Loucy (cell line): ENCODE results near the gene DCLK2.
"Not testable (repeated sequence)": the region's sequence is repeated elsewhere in the genome, so short reads cannot be mapped to it uniquely, and the experiment has no call there.

ENCODE experiments used
- H2AFZ ChIP-seq: fragments of 200-600 bp; sonication (generic); 2 replicates; pipeline ENCODE4 v1.6.0; 2016; ENCODE audit warnings: antibody characterized with exemption, mild to moderate bottlenecking, low read length, moderate library complexity
- H3F3A ChIP-seq: fragments of 200-600 bp; 2 replicates; pipeline ENCODE4 v1.6.0; 2016; ENCODE audit warnings: antibody characterized with exemption, low read depth, mild to moderate bottlenecking
- H3K27me3 ChIP-seq: fragments of 200-600 bp; sonication (generic); 2 replicates; pipeline ENCODE4 v1.6.1; 2014; ENCODE audit warnings: low read length, mild to moderate bottlenecking; ENCODE audit not compliant: insufficient read depth, poor library complexity, severe bottlenecking
- H3K36me3 ChIP-seq: fragments of 200-600 bp; sonication (generic); 2 replicates; pipeline ENCODE4 v1.6.1; 2016; ENCODE audit warnings: low read length; ENCODE audit not compliant: insufficient read depth
- H3K4me1 ChIP-seq: fragments of 200-600 bp; sonication (generic); 2 replicates; pipeline ENCODE4 v1.5.1; 2014; ENCODE audit warnings: low read length, mild to moderate bottlenecking; ENCODE audit not compliant: insufficient read depth, poor library complexity, severe bottlenecking
- H3K4me2 ChIP-seq: fragments of 200-600 bp; sonication (generic); 2 replicates; pipeline ENCODE4 v1.6.0; 2014; ENCODE audit warnings: antibody characterized with exemption, low read length, low read depth, mild to moderate bottlenecking; ENCODE audit not compliant: poor library complexity, severe bottlenecking
- H3K4me3 ChIP-seq: fragments of 200-600 bp; sonication (generic); 2 replicates; pipeline ENCODE4 v1.5.1; 2014; ENCODE audit warnings: low read length, mild to moderate bottlenecking, mixed read lengths; ENCODE audit not compliant: poor library complexity, severe bottlenecking
- H3K79me2 ChIP-seq: fragments of 200-600 bp; sonication (generic); 2 replicates; pipeline ENCODE4 v1.6.1; 2014; ENCODE audit warnings: low read length; ENCODE audit not compliant: insufficient read depth
- H3K9ac ChIP-seq: fragments of 200-600 bp; sonication (generic); 2 replicates; pipeline ENCODE4 v1.6.0; 2014; ENCODE audit warnings: mild to moderate bottlenecking, low read depth, low read length, moderate library complexity; ENCODE audit not compliant: poor library complexity, severe bottlenecking
- H3K9me2 ChIP-seq: fragments of 200-600 bp; sonication (generic); replicated peaks from 2 replicates; pipeline ENCODE4 v1.6.1; 2016; ENCODE audit warnings: low read depth, low read length, mixed read lengths
- H3K9me3 ChIP-seq: fragments of 200-600 bp; sonication (generic); 2 replicates; pipeline ENCODE4 v1.6.1; 2014; ENCODE audit warnings: mild to moderate bottlenecking, antibody characterized with exemption, low read length, low read depth; ENCODE audit not compliant: insufficient read depth
- H4K20me1 ChIP-seq: fragments of 200-600 bp; sonication (generic); 2 replicates; pipeline ENCODE4 v1.6.0; 2014; ENCODE audit warnings: antibody characterized with exemption, low read length, mild to moderate bottlenecking; ENCODE audit not compliant: insufficient read depth, poor library complexity, severe bottlenecking
- CTCF ChIP-seq: fragments of 200-600 bp; sonication (generic); conservative IDR thresholded peaks from 2 replicates; pipeline ENCODE4 v1.5.1; 2014; ENCODE audit warnings: mild to moderate bottlenecking, antibody characterized with exemption, low read length
- EZH2phosphoT487 ChIP-seq: fragments of 200-600 bp; IDR thresholded peaks from 2 replicates; pipeline ENCODE4 v1.6.1; 2018; ENCODE audit warnings: antibody characterized with exemption, mild to moderate bottlenecking, moderate library complexity, borderline replicate concordance

The DCLK2 gene

GRCh38 chr4:150192986-150193385 lies 114.7 kb downstream of the DCLK2 start:
- no peaks in the 10 kb centered on the region for H3F3A ChIP-seq

GRCh38 chr4:150197256-150197655 lies 119.0 kb downstream of the DCLK2 start:
- not testable (repeated sequence) for H3K9me3 ChIP-seq, H3K9ac ChIP-seq, H3F3A ChIP-seq, H3K27me3 ChIP-seq, H3K4me3 ChIP-seq, H3K79me2 ChIP-seq, H3K4me2 ChIP-seq, H3K4me1 ChIP-seq, H4K20me1 ChIP-seq, H2AFZ ChIP-seq, H3K36me3 ChIP-seq, H3K9me2 ChIP-seq

More at GRCh38 chr4:150192986-150193385, 114.7 kb downstream of the DCLK2 start:
- no peaks in the 10 kb centered on the region for H3K79me2 ChIP-seq
- no peak overlapping the region for H3K4me2 ChIP-seq
- H2AFZ ChIP-seq, result no peak overlapping the region
- H4K20me1 ChIP-seq, result no peaks in the 10 kb centered on the region
- H3K9me3 ChIP-seq, result no peaks in the 10 kb centered on the region
- TF ChIP-seq EZH2phosphoT487 (no peak), CTCF (no peak)
- H3K36me3 ChIP-seq, result no peaks in the 10 kb centered on the region
- no peaks in the 10 kb centered on the region for H3K27me3 ChIP-seq
- no peak overlapping the region for H3K9ac ChIP-seq
- H3K4me1 ChIP-seq, result no peaks in the 10 kb centered on the region
- H3K4me3 ChIP-seq, result no peak overlapping the region
- H3K9me2 ChIP-seq, result no peaks in the 10 kb centered on the region

GRCh38 chr4:150199056-150199455 lies 120.8 kb downstream of the DCLK2 start:
- no peak for TF ChIP-seq CTCF
- TF ChIP-seq EZH2phosphoT487, result no peak
- H3K9ac ChIP-seq, result no peak overlapping the region
- H2AFZ ChIP-seq, result no peak overlapping the region
- no peak overlapping the region for H3K4me3 ChIP-seq
- no peaks in the 10 kb centered on the region for H3F3A ChIP-seq
- no peaks in the 10 kb centered on the region for H3K9me3 ChIP-seq
- no peak overlapping the region for H3K4me2 ChIP-seq
- no peaks in the 10 kb centered on the region for H4K20me1 ChIP-seq
- H3K79me2 ChIP-seq, result no peaks in the 10 kb centered on the region
- H3K36me3 ChIP-seq, result no peaks in the 10 kb centered on the region
- no peaks in the 10 kb centered on the region for H3K9me2 ChIP-seq
- no peaks in the 10 kb centered on the region for H3K27me3 ChIP-seq
- H3K4me1 ChIP-seq, result no peaks in the 10 kb centered on the region

GRCh38 chr4:150205016-150205415 lies 126.8 kb downstream of the DCLK2 start:
- no peaks in the 10 kb centered on the region for H3K79me2 ChIP-seq
- H3K4me1 ChIP-seq, result no peaks in the 10 kb centered on the region
- H2AFZ ChIP-seq, result no peak overlapping the region
- H3F3A ChIP-seq, result no peaks in the 10 kb centered on the region
- H3K4me3 ChIP-seq, result no peak overlapping the region
- H3K4me2 ChIP-seq, result no peak overlapping the region
- no peaks in the 10 kb centered on the region for H3K36me3 ChIP-seq
- H3K9ac ChIP-seq, result no peak overlapping the region
- no peaks in the 10 kb centered on the region for H3K9me2 ChIP-seq
- H3K27me3 ChIP-seq, result no peaks in the 10 kb centered on the region
- TF ChIP-seq CTCF (no peak), EZH2phosphoT487 (no peak)
- H4K20me1 ChIP-seq, result no peaks in the 10 kb centered on the region
- no peaks in the 10 kb centered on the region for H3K9me3 ChIP-seq
